Measurements from ENCODE around the gene ADAM12.

Gene ADAM12

DNA sequence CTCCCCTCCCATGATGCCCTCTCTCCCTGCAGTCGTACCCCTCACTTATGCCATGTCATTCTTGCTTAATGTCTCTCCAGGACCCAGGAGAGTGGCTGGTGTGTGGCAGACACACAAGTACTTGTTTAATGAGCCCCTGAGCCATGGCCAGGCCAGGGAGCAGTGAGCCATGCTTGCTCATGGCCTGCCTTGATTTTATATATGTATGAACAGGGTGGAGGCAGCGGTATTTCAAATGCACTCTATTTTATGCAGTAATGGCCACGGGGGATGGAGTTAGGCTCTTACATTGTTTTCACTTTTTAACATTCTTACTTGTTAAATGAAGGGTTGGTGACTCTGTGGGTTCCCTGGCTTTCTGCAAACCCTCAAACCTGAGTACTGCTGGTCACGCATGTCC, 347.2 kb downstream of the ADAM12 start:
- Histone ChIP-seq H3K9me3 (ENCODE audit: insufficient read depth, low read length, severe bottlenecking) (no peaks in the 10 kb centered on the region), H4K20me1 (ENCODE audit: insufficient read depth, low read length) (no peaks in the 10 kb centered on the region), H2AFZ (ENCODE audit: low read depth, low read length) (no peak overlapping the region), H3K4me1 (ENCODE audit: insufficient read depth, low read length) (no peaks in the 10 kb centered on the region), H3K36me3 (ENCODE audit: insufficient read depth, low read length) (no peaks in the 10 kb centered on the region), H3K27me3 (ENCODE audit: insufficient read depth, low read length, poor library complexity) (no peaks in the 10 kb centered on the region), H3K4me2 (ENCODE audit: insufficient read depth, low read length) (no peak overlapping the region), H3K79me2 (ENCODE audit: insufficient read depth, low read length) (no peaks in the 10 kb centered on the region), H3K4me3 (ENCODE audit: low read depth in 1 of 2, low read length in 2 of 2) (no peak overlapping the region), H3K27ac (ENCODE audit: low read length) (no peak overlapping the region), H3K9ac (ENCODE audit: low read depth, low read length) (no peak overlapping the region)
- TF ChIP-seq, protein P1, sequence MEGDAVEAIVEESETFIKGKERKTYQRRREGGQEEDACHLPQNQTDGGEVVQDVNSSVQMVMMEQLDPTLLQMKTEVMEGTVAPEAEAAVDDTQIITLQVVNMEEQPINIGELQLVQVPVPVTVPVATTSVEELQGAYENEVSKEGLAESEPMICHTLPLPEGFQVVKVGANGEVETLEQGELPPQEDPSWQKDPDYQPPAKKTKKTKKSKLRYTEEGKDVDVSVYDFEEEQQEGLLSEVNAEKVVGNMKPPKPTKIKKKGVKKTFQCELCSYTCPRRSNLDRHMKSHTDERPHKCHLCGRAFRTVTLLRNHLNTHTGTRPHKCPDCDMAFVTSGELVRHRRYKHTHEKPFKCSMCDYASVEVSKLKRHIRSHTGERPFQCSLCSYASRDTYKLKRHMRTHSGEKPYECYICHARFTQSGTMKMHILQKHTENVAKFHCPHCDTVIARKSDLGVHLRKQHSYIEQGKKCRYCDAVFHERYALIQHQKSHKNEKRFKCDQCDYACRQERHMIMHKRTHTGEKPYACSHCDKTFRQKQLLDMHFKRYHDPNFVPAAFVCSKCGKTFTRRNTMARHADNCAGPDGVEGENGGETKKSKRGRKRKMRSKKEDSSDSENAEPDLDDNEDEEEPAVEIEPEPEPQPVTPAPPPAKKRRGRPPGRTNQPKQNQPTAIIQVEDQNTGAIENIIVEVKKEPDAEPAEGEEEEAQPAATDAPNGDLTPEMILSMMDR (IDR thresholded peaks at IDR 0.05; ENCODE audit: borderline replicate concordance, extremely low read depth, low read length, poor library complexity, severe bottlenecking): no peak
- TF ChIP-seq EZH2 (IDR thresholded peaks at IDR 0.05; ENCODE audit: borderline replicate concordance, low read depth, low read length, severe bottlenecking): no peak
- no peak for DNase-seq
- no peak for ATAC-seq (ENCODE audit: insufficient read depth, low read depth)

DNA sequence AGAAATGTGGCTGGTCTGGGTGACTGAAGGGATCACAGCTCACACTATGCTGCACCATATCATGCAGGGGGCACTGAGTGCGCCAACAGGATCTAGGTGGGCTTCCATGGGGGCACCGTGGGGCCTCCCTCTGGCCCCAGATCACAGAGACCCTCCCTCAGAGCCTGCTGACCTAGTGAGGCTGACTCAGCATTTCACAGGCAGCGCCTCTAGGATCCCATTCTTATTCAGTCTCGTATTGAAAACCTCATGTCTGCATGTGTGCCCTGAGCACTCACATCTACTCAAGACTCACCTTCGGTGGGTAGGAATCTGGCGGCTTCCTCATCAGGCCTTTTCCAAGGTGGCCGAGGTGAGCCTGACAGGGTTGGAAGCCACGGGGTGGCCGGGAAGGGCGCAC, 350.3 kb downstream of the ADAM12 start:
- H3K9ac ChIP-seq (ENCODE audit: low read depth, low read length): no peak overlapping the region
- no peaks in the 10 kb centered on the region for H3K27me3 ChIP-seq (ENCODE audit: insufficient read depth, low read length, poor library complexity)
- H2AFZ ChIP-seq (ENCODE audit: low read depth, low read length): no peak overlapping the region
- no peak overlapping the region for H3K4me3 ChIP-seq (ENCODE audit: low read depth in 1 of 2, low read length in 2 of 2)
- H3K4me2 ChIP-seq (ENCODE audit: insufficient read depth, low read length): no peak overlapping the region
- H3K27ac ChIP-seq (ENCODE audit: low read length): no peak overlapping the region
- no peak for ATAC-seq (ENCODE audit: insufficient read depth, low read depth)
- H3K9me3 ChIP-seq (ENCODE audit: insufficient read depth, low read length, severe bottlenecking): peaks cover 10% of the 10 kb centered on the region
- no peak for TF ChIP-seq EZH2 (IDR thresholded peaks at IDR 0.05; ENCODE audit: borderline replicate concordance, low read depth, low read length, severe bottlenecking)
- TF ChIP-seq, protein P1 (IDR thresholded peaks at IDR 0.05; ENCODE audit: borderline replicate concordance, extremely low read depth, low read length, poor library complexity, severe bottlenecking): no peak
- H3K4me1 ChIP-seq (ENCODE audit: insufficient read depth, low read length): no peaks in the 10 kb centered on the region
- no peaks in the 10 kb centered on the region for H3K79me2 ChIP-seq (ENCODE audit: insufficient read depth, low read length)
- no peaks in the 10 kb centered on the region for H4K20me1 ChIP-seq (ENCODE audit: insufficient read depth, low read length)
- no peak for DNase-seq
- no peaks in the 10 kb centered on the region for H3K36me3 ChIP-seq (ENCODE audit: insufficient read depth, low read length)

DNA sequence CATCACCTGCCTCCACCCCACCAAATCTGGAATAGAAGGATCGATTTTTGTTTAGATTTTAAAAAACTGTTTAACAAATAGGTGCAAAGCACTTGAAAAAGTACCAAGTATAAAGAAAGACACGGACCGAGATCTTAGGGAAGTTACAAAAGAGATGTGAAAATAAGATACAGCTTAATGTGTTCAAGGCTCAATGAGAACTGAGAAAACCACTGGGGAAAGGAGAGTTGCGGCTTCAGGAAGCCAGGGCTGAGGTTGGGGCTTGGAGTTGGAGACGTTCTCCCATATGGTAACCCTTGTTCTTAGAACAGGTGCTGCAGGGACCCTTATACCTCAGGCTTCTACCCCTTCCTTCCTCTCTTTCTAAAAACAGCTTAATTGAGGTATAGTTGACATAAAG, 351.8 kb downstream of the ADAM12 start:
- no peaks in the 10 kb centered on the region for H3K36me3 ChIP-seq (ENCODE audit: insufficient read depth, low read length)
- TF ChIP-seq, protein P1 (IDR thresholded peaks at IDR 0.05; ENCODE audit: borderline replicate concordance, extremely low read depth, low read length, poor library complexity, severe bottlenecking): no peak
- TF ChIP-seq EZH2 (IDR thresholded peaks at IDR 0.05; ENCODE audit: borderline replicate concordance, low read depth, low read length, severe bottlenecking): no peak
- H3K27me3 ChIP-seq (ENCODE audit: insufficient read depth, low read length, poor library complexity): no peaks in the 10 kb centered on the region
- H3K4me1 ChIP-seq (ENCODE audit: insufficient read depth, low read length): no peaks in the 10 kb centered on the region
- ATAC-seq (ENCODE audit: insufficient read depth, low read depth) (no peak), DNase-seq (no peak)
- H3K4me2 ChIP-seq (ENCODE audit: insufficient read depth, low read length): no peak overlapping the region
- H4K20me1 ChIP-seq (ENCODE audit: insufficient read depth, low read length): no peaks in the 10 kb centered on the region
- peaks cover 13% of the 10 kb centered on the region for H3K9me3 ChIP-seq (ENCODE audit: insufficient read depth, low read length, severe bottlenecking)
- H3K27ac ChIP-seq (ENCODE audit: low read length): no peak overlapping the region
- H3K9ac ChIP-seq (ENCODE audit: low read depth, low read length): no peak overlapping the region
- no peak overlapping the region for H2AFZ ChIP-seq (ENCODE audit: low read depth, low read length)
- H3K4me3 ChIP-seq (ENCODE audit: low read depth in 1 of 2, low read length in 2 of 2): no peak overlapping the region
- H3K79me2 ChIP-seq (ENCODE audit: insufficient read depth, low read length): no peaks in the 10 kb centered on the region

DNA sequence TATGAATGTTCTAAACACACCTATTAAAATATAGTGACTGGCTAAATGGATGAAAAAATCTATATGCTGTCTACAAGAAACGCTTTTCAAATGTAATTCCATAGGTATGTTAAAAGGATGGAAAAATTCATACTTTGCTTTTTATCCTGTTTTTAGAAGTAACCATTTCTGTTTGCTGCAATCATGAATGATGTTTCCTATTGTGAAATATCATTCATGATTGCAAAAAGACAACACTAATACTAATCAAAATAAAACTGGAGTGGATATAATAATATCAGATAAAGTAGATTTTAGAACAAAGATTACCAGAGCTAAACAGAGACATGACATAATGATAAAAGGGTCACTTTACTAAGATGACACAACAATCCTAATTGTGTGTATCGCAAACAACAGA, 353.7 kb downstream of the ADAM12 start:
- Histone ChIP-seq H4K20me1 (ENCODE audit: insufficient read depth, low read length) (no peaks in the 10 kb centered on the region), H3K4me2 (ENCODE audit: insufficient read depth, low read length) (no peak overlapping the region), H3K9me3 (ENCODE audit: insufficient read depth, low read length, severe bottlenecking) (peaks cover 17% of the 10 kb centered on the region), H3K27me3 (ENCODE audit: insufficient read depth, low read length, poor library complexity) (no peaks in the 10 kb centered on the region), H3K4me1 (ENCODE audit: insufficient read depth, low read length) (no peaks in the 10 kb centered on the region), H3K27ac (ENCODE audit: low read length) (no peak overlapping the region), H3K79me2 (ENCODE audit: insufficient read depth, low read length) (no peaks in the 10 kb centered on the region), H2AFZ (ENCODE audit: low read depth, low read length) (no peak overlapping the region), H3K36me3 (ENCODE audit: insufficient read depth, low read length) (no peaks in the 10 kb centered on the region), H3K4me3 (ENCODE audit: low read depth in 1 of 2, low read length in 2 of 2) (no peak overlapping the region), H3K9ac (ENCODE audit: low read depth, low read length) (no peak overlapping the region)
- TF ChIP-seq, protein P1 (IDR thresholded peaks at IDR 0.05; ENCODE audit: borderline replicate concordance, extremely low read depth, low read length, poor library complexity, severe bottlenecking): no peak
- TF ChIP-seq EZH2 (IDR thresholded peaks at IDR 0.05; ENCODE audit: borderline replicate concordance, low read depth, low read length, severe bottlenecking): no peak
- no peak for DNase-seq
- no peak for ATAC-seq (ENCODE audit: insufficient read depth, low read depth)
